Ascending aorta (tissue), 2 donors: Measurements from ENCODE around the gene CD8B. TPM values are rescaled to one million over a fixed set of nuclear protein-coding genes. Genes with fewer than 3 reads are reported as not detected.

Experiments
- DNase-seq, 2 donors: peaks; one replicate each; pipeline ENCODE4 v3.0.0-alpha.2; 2019; ENCODE audit warnings: low spot score in 2 of 2
- H3K27ac ChIP-seq, 2 donors: fragments of 200-600 bp; sonication (generic); one replicate each; pipeline ENCODE4 v1.5.1; 2016 to 2017; ENCODE audit warnings: mild to moderate bottlenecking in 1 of 2
- H3K27me3 ChIP-seq: fragments of 200-600 bp; sonication (generic); one replicate; pipeline ENCODE4 v1.5.1; 2017
- H3K36me3 ChIP-seq, 2 donors: fragments of 200-600 bp; sonication (generic); one replicate each; pipeline ENCODE4 v1.5.1; 2016
- H3K4me1 ChIP-seq, 2 donors: fragments of 200-600 bp; sonication (generic); one replicate each; pipeline ENCODE4 v1.5.1; 2016 to 2017; ENCODE audit warnings: mild to moderate bottlenecking in 1 of 2
- H3K4me3 ChIP-seq, 2 donors: fragments of 200-600 bp; sonication (generic); one replicate each; pipeline ENCODE4 v1.5.1; 2016 to 2017; ENCODE audit warnings: mild to moderate bottlenecking in 1 of 2
- H3K9me3 ChIP-seq, 2 donors: fragments of 200-600 bp; sonication (generic); one replicate each; pipeline ENCODE4 v1.5.1; 2016
- intact Hi-C: fragments of 100-400 bp; cut with DNase I; formaldehyde crosslinking; loops from one replicate; pipeline ENCODE4 v1.15.1; 2023
- total RNA-seq: library from RNA; depleted of rRNA; stranded (reverse); fragments of >200 nt; gene quantifications from one replicate; pipeline ENCODE4 v1.1.0, GENCODE V29; 2016
- TF ChIP-seq, protein P1 (sequence below), 3 experiments: fragments of 200-600 bp in 2 of 3; fragments of 450-650 bp in 1 of 3; sonication (generic) in 2 of 3; IDR thresholded peaks; one replicate each; pipeline ENCODE4 v1.5.1; 2016 to 2019; ENCODE audit warnings: antibody characterized with exemption in 3 of 3, mild to moderate bottlenecking in 1 of 3, moderate library complexity in 1 of 3

Gene CD8B
- total RNA-seq, 1 donor from 2014 or later = not detected

DNA sequence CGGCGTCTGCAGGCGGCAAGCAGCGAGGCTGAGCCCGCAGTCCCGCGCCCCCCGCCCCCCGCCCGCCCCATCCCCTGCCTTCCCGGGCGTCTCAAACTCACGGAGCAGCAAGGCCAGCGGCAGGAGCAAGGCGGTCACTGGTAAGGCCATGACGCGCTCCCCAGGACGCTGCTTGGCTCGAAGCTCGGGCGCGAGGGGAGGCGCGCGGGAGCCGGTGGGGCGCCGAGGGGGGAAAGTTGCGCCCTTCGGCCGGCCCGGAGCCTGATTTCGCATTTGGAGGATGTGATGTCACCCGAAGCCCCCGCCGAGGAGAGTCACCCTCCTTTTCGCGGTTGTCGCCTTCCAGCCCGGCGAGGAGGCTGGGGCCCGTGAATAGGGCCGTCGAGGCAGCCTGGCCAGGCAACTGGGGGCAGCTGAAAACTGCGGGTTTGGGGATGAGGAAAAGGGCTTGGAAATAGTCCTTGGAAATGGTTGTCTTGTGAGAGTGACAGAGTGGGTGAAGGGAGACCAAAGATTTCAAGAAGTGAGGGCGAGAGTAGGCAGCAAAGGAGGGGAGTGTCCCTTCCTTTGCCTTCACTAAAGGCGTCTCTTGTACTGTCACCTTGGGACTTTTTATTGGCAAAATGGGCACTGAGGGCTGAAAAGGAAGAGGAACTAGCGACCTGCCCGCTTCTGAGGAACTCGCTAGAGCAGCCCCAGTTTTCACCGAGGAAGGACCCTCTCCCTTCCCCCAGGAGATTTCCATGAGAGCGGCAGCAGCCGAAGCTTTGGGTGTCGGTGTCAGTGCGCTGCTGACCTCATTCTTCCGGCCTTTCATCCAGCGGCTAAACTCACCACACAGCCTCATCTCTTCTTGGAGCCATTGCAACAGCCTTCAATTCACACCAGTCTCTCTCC is 70.8 kb downstream of the CD8B start, which contains the start of gene CD8A:
TSS of gene CD8A (minus strand) at position 238 of the 897 bp plus-strand sequence. CDS start at position 150, 88 bp downstream.
- DNase-seq = no peak
- Histone ChIP-seq H3K9me3 (peaks cover 0 to 3% of the 10 kb centered on the region in 2 donors), H3K27me3 (peaks cover 19% of the 10 kb centered on the region), H3K27ac (no peak within 1 kb of the TSS), H3K4me1 (peaks cover 9 to 30% of the 10 kb centered on the region in 2 donors), H3K4me3 (peak within 1 kb of the TSS; percentile 32 to 51), H3K36me3 (no peaks in the 10 kb centered on the region)
- TF ChIP-seq, protein P1, sequence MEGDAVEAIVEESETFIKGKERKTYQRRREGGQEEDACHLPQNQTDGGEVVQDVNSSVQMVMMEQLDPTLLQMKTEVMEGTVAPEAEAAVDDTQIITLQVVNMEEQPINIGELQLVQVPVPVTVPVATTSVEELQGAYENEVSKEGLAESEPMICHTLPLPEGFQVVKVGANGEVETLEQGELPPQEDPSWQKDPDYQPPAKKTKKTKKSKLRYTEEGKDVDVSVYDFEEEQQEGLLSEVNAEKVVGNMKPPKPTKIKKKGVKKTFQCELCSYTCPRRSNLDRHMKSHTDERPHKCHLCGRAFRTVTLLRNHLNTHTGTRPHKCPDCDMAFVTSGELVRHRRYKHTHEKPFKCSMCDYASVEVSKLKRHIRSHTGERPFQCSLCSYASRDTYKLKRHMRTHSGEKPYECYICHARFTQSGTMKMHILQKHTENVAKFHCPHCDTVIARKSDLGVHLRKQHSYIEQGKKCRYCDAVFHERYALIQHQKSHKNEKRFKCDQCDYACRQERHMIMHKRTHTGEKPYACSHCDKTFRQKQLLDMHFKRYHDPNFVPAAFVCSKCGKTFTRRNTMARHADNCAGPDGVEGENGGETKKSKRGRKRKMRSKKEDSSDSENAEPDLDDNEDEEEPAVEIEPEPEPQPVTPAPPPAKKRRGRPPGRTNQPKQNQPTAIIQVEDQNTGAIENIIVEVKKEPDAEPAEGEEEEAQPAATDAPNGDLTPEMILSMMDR (IDR thresholded peaks at IDR 0.05) = no peak
- intact Hi-C loops = no loop called here

DNA sequence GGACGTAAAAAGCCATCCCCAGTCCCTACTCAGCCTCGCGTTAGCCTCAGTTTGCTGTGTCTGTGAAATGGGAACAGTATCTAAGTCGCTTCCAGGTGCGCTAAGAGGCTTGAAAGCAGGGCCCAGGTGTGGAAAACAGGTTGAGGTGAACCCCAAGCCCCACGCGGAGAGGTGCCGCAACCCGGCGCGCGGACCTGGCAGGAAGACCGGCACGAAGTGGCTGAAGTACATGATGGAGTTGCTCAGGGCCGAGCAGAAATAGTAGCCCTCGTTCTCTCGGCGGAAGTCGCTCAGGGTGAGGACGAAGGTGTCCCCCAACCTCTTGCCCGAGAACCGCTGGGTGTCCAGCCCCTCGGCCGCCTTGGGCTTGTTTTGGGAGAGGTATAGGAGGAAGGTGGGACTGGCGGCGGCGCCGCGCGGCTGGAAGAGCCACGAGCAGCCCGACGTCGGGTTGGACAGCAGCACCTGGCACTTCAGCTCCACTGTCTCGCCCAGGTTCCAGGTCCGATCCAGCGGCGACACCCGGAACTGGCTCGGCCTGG is 71.5 kb downstream of the CD8B start:
- TF ChIP-seq, protein P1 (IDR thresholded peaks at IDR 0.05) = no peak
- Histone ChIP-seq H3K27ac (no peak overlapping the region), H3K4me3 (peak overlapping the region; percentile 32 to 51), H3K4me1 (peaks cover 9 to 30% of the 10 kb centered on the region in 2 donors), H3K27me3 (peaks cover 19% of the 10 kb centered on the region), H3K36me3 (no peaks in the 10 kb centered on the region), H3K9me3 (no peaks in the 10 kb centered on the region)
- no peak for DNase-seq
- intact Hi-C loops = no loop called here

DNA sequence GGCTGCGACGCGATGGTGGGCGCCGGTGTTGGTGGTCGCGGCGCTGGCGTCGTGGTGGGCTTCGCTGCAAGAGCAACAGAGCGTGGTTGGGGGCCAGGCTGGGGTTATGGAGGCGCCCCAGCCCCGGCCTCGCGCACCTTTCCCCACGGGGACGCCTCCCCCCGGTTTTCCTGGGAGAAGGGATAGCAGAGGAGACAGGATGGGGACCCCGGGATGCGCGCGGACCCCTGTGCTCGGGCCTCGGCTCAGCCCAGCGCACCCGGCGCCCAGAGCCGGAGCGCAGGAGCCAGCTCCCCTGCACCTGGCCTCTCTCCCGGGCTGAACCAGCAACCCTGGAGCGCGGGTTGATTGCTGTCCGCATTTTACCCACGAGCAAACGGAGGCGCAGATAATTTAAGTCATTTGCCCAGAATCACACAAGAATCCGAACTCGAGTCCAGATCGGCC is 72.0 kb downstream of the CD8B start:
- Histone ChIP-seq H3K4me1 (peaks cover 9 to 30% of the 10 kb centered on the region in 2 donors), H3K9me3 (no peaks in the 10 kb centered on the region), H3K27me3 (peaks cover 19% of the 10 kb centered on the region), H3K36me3 (no peaks in the 10 kb centered on the region), H3K27ac (no peak overlapping the region), H3K4me3 (peak overlapping the region; percentile 25 to 32)
- TF ChIP-seq, protein P1 (IDR thresholded peaks at IDR 0.05) = no peak
- intact Hi-C loops = no loop called here
- DNase-seq = no peak

DNA sequence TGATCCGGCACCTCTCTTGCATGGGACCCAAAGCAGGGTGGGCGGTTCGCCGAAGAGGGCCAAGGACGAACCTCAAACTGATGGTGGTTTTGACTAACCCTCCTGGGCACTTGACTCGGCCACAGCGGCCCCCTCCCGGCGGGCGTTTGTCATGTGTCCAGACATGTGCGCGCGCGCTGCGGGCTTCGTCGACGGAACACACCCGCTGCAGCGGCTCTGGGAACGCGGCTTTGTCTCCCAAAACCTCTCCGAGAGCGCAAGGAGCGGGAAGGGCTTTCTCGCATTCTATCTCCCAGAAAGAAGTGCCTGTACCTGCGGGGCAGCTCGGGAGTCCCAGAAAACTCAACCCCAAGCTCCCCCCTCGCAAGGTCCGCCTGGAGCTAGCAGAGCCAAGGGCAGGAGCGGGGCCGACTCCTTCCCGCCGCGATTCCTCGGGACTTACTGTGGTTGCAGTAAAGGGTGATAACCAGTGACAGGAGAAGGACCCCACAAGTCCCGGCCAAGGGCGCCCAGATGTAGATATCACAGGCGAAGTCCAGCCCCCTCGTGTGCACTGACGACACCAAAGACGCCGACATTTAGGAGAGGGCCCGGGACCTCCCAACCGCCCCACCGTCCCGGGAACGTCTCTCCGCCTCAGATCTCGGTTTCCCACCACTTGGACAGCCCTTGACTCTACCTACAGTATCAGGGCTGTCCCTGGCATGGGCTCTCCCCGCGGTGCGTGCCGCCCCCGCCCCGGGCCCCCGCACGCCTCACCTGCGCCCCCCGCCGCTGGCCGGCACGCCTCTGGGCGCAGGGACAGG is 72.6 kb downstream of the CD8B start:
- Histone ChIP-seq H3K4me1 (peaks cover 9 to 30% of the 10 kb centered on the region in 2 donors), H3K27ac (no peak overlapping the region), H3K9me3 (no peaks in the 10 kb centered on the region), H3K4me3 (peak overlapping the region; percentile 25 to 32), H3K36me3 (no peaks in the 10 kb centered on the region), H3K27me3 (peaks cover 19% of the 10 kb centered on the region)
- intact Hi-C loops = no loop called here
- no peak for DNase-seq
- TF ChIP-seq, protein P1 (IDR thresholded peaks at IDR 0.05) = no peak

DNA sequence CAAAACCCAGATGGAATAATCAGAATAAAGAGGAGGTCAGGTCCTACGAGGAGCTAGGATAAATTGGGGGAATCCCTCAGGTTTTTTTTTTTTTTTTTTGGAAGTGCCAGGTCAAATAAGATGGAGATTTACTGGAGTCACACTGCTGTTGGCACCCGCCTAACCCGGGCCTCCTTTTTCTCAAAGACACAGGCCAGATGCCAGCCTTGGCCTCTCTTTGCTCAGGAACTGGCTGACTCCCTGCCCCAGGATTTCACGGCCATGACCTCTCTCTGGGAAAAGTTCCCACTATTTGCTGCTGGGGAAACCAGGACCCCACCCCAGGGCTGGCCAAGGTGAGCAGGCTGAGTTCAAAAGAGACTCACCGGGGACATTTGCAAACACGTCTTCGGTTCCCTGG is 73.5 kb downstream of the CD8B start:
- H3K4me3 ChIP-seq = peak overlapping the region in 1 of 2 donors; percentile 25
- DNase-seq = no peak
- peaks cover 9 to 30% of the 10 kb centered on the region in 2 donors for H3K4me1 ChIP-seq
- H3K27ac ChIP-seq = no peak overlapping the region
- intact Hi-C loops = no loop called here
- TF ChIP-seq, protein P1 (IDR thresholded peaks at IDR 0.05) = no peak
- peaks cover 19% of the 10 kb centered on the region for H3K27me3 ChIP-seq
- no peaks in the 10 kb centered on the region for H3K9me3 ChIP-seq
- no peaks in the 10 kb centered on the region for H3K36me3 ChIP-seq
